Suprapubic skin (tissue), 4 donors: ENCODE data around the gene OLA1. TPM values are rescaled to one million over a fixed set of nuclear protein-coding genes. Genes with fewer than 3 reads are reported as not detected.
A peak's percentile ranks its signal among the peaks of the same experiment; 100 is the strongest.

ENCODE experiments used
- DNase-seq, 2 donors: peaks; one replicate each; pipeline ENCODE4 v3.0.0-alpha.2; 2019; ENCODE audit warnings: low spot score in 2 of 2
- H3K27ac ChIP-seq: fragments of 200-600 bp; sonication (generic); one replicate; pipeline ENCODE4 v1.5.1; 2019
- H3K27me3 ChIP-seq: fragments of 200-600 bp; sonication (generic); one replicate; pipeline ENCODE4 v1.5.1; 2019
- H3K36me3 ChIP-seq: fragments of 200-600 bp; sonication (generic); one replicate; pipeline ENCODE4 v1.5.1; 2019
- H3K4me1 ChIP-seq: fragments of 200-600 bp; sonication (generic); one replicate; pipeline ENCODE4 v1.5.1; 2019
- H3K4me3 ChIP-seq: fragments of 200-600 bp; sonication (generic); one replicate; pipeline ENCODE4 v1.5.1; 2019; ENCODE audit warnings: mild to moderate bottlenecking
- H3K9me3 ChIP-seq: fragments of 200-600 bp; sonication (generic); one replicate; pipeline ENCODE4 v1.5.1; 2019
- EP300 ChIP-seq: sonication (generic); formaldehyde crosslinking; IDR thresholded peaks from one replicate; pipeline ENCODE4 v1.6.1; 2017; ENCODE audit warnings: antibody characterized with exemption
- POLR2A ChIP-seq, 2 donors: fragments of 450-650 bp; IDR thresholded peaks; one replicate each; pipeline ENCODE4 v1.6.1; 2017; ENCODE audit warnings: antibody characterized with exemption in 2 of 2, mild to moderate bottlenecking in 2 of 2, moderate library complexity in 2 of 2
- POLR2AphosphoS5 ChIP-seq, 3 donors: sonication (generic); formaldehyde crosslinking; IDR thresholded peaks; one replicate each; pipeline ENCODE4 v1.6.1; 2017; ENCODE audit warnings: antibody characterized with exemption in 3 of 3
- WGBS: methylation state at CpG from one replicate; pipeline ENCODE4 v1.1.5; 2018; 5-methylcytosine and 5-hydroxymethylcytosine counted together
- total RNA-seq, 4 donors: library from RNA; depleted of rRNA; stranded (reverse); fragments of >200 nt; gene quantifications; one replicate each; pipeline ENCODE4 v1.1.0, GENCODE V29; 2016
- TF ChIP-seq, protein P1 (sequence below), 2 donors: fragments of 200-600 bp in 1 of 2; fragments of 450-650 bp in 1 of 2; sonication (generic) in 1 of 2; IDR thresholded peaks; one replicate each; pipeline ENCODE4 v1.5.1; 2016 to 2019; ENCODE audit warnings: antibody characterized with exemption in 2 of 2, mild to moderate bottlenecking in 1 of 2, moderate library complexity in 1 of 2

OLA1 gene
- total RNA-seq, 4 donors from 2014 or later, result 59.2 to 83.6 (median 75.9) TPM

DNA sequence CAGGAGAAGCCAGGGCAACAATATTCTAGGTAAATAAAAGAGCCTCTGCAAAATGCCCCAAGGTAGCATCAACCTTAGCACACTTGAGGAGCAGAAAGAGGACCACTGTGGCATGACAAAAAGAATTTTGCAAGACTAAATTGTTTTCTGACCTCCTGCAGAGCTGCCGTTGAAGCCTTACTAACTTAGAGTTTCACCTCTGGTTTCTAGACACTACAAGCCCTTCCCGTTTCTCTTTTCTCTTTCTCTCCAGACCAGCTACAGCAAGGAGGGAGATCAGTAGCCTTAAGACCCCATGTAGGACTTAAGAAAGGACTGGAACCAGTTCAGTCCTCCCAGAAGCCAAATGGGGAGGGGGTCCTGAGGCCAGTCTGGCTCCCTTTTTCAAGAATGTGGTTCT, 209.9 kb downstream of the OLA1 start:
- 61% methylated on average over 2 of the region's 2 CpGs for WGBS
- TF ChIP-seq, protein P1, sequence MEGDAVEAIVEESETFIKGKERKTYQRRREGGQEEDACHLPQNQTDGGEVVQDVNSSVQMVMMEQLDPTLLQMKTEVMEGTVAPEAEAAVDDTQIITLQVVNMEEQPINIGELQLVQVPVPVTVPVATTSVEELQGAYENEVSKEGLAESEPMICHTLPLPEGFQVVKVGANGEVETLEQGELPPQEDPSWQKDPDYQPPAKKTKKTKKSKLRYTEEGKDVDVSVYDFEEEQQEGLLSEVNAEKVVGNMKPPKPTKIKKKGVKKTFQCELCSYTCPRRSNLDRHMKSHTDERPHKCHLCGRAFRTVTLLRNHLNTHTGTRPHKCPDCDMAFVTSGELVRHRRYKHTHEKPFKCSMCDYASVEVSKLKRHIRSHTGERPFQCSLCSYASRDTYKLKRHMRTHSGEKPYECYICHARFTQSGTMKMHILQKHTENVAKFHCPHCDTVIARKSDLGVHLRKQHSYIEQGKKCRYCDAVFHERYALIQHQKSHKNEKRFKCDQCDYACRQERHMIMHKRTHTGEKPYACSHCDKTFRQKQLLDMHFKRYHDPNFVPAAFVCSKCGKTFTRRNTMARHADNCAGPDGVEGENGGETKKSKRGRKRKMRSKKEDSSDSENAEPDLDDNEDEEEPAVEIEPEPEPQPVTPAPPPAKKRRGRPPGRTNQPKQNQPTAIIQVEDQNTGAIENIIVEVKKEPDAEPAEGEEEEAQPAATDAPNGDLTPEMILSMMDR (IDR thresholded peaks at IDR 0.05), result no peak
- no peak for TF ChIP-seq POLR2A (IDR thresholded peaks at IDR 0.05)
- no peak for TF ChIP-seq EP300
- TF ChIP-seq POLR2AphosphoS5 (IDR thresholded peaks at IDR 0.05), result no peak
- no peak for DNase-seq

DNA sequence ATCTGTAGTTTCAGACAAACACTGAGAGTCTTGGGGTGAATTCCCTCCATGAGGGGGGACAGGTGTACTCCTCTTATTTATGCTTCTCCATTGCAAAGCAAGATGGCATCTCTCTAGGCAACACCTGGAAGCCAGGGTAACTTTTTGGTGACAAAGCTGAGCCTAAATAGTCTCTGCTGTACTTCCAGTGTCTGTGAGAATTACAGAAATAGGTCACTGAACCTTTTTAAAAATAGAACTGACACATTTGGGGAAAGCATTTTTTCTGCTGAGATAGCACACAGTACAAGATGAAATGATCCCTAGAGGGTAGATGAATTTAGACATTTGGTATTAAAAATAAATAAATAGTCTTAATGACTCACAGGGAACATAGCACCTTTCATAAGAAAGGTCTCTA, 211.5 kb downstream of the OLA1 start:
- Histone ChIP-seq H3K4me1 (peaks cover 35% of the 10 kb centered on the region), H3K27me3 (no peaks in the 10 kb centered on the region), H3K27ac (peak overlapping the region; percentile 59), H3K36me3 (no peaks in the 10 kb centered on the region), H3K4me3 (no peak overlapping the region), H3K9me3 (no peaks in the 10 kb centered on the region)
- TF ChIP-seq POLR2A (IDR thresholded peaks at IDR 0.05) (no peak), EP300 (no peak)
- no peak for DNase-seq

More for the DNA sequence above, 209.9 kb downstream of the OLA1 start:
- Histone ChIP-seq H3K4me1 (peaks cover 26% of the 10 kb centered on the region), H3K4me3 (no peak overlapping the region), H3K9me3 (no peaks in the 10 kb centered on the region), H3K27ac (no peak overlapping the region), H3K36me3 (no peaks in the 10 kb centered on the region), H3K27me3 (no peaks in the 10 kb centered on the region)

DNA sequence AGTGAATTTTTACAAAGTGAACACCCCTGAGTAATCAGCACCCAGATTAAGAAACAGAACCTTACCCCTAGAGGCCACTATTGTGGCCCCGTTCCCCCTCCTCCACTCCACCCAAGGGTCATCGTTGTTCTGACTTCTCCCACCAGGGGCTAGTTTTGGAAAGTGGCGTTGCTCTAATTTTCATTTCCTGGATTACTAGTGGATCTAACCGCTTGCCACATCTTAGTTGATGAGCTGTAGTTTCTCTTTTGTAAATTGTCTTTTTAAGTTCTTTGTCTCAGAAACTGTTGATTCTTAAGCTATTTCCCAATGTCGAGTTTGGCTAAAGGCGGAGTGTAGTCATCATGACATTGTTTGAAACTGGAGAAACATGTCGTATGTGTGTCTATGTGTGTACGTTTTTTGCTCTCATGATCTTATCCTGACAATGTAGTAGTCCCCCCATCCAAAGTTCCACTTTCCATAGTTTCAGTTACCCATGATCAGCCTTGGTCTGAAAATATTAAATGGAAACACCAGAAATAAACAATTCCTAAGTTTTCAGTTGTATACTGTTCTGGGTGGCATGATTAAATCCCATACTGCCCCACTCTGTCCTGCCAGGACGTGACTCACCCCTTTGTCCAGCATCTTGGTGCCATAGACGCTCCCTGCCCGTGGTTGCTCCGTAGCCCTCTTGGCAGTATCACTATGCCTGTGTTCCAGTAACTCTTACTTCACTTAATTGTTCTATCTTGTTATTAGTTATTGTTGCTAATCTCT, 212.2 kb downstream of the OLA1 start:
- H3K4me3 ChIP-seq, result no peak overlapping the region
- DNase-seq, result no peak
- peaks cover 42% of the 10 kb centered on the region for H3K4me1 ChIP-seq

DNA sequence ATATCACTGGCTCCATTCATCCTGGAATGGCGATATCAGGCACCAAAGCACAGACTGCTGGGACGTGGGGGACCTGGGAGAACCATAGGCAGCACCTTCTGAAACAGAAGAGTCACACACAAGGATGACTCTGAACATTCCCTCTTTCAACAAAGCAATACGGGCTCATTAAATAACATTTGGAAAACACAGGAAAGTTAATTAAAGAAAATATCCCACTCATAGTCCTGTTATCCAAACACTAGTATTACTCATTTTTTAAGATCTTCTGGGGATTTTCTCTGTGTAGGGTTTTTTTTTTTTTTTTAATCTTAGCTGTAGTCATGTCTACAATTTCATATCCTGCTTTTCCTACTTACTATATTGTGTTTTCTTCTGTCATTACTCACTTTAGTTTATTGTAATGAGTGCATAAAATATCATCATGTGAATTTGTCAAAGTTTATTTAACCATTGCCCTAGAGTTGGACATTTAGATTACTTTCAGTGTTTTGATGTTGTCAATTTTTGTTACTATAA, 213.2 kb downstream of the OLA1 start:
- no peak overlapping the region for H3K4me3 ChIP-seq
- TF ChIP-seq, protein P1 (IDR thresholded peaks at IDR 0.05), result no peak
- no peak for TF ChIP-seq POLR2A (IDR thresholded peaks at IDR 0.05)
- no peak for TF ChIP-seq POLR2AphosphoS5 (IDR thresholded peaks at IDR 0.05)
- no peak for TF ChIP-seq EP300
- H3K27ac ChIP-seq, result no peak overlapping the region
- DNase-seq, result no peak
- 83% methylated on average over 3 of the region's 3 CpGs for WGBS
- H3K27me3 ChIP-seq, result no peaks in the 10 kb centered on the region
- H3K9me3 ChIP-seq, result no peaks in the 10 kb centered on the region
- H3K4me1 ChIP-seq, result peaks cover 40% of the 10 kb centered on the region
- H3K36me3 ChIP-seq, result no peaks in the 10 kb centered on the region

More for the DNA sequence above, 212.2 kb downstream of the OLA1 start:
- peak overlapping the region; percentile 59 for H3K27ac ChIP-seq
- 62% methylated on average over 12 of the region's 12 CpGs for WGBS
- no peaks in the 10 kb centered on the region for H3K9me3 ChIP-seq
- TF ChIP-seq EP300 (no peak), POLR2AphosphoS5 (IDR thresholded peaks at IDR 0.05) (no peak), POLR2A (IDR thresholded peaks at IDR 0.05) (no peak)
- TF ChIP-seq, protein P1 (IDR thresholded peaks at IDR 0.05), result peak; percentile 20 to 33
- H3K36me3 ChIP-seq, result no peaks in the 10 kb centered on the region
- H3K27me3 ChIP-seq, result no peaks in the 10 kb centered on the region

DNA sequence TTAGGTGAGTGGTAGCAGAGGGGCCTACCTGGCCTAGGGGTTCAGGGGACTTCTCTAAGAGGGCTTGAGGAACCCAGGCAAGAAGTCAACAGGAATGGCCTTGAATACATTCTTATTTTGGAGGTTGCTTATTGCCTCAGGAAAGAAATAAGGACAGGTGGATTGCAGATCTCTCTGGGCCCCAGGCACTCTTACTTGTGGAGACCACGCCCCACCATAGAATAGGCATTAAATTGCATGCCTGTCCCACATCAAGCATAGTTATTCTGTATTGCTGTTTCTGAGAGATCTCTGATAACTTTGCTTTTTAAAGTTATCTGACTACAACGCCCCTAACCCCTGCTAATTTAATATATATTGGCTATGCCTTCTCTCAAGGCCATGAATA, 215.2 kb downstream of the OLA1 start:
- 58% methylated on average over 2 of the region's 2 CpGs for WGBS
- Histone ChIP-seq H3K9me3 (no peaks in the 10 kb centered on the region), H3K4me3 (no peak overlapping the region), H3K36me3 (no peaks in the 10 kb centered on the region), H3K27ac (no peak overlapping the region), H3K27me3 (no peaks in the 10 kb centered on the region), H3K4me1 (peaks cover 31% of the 10 kb centered on the region)
- no peak for DNase-seq
- no peak for TF ChIP-seq POLR2A (IDR thresholded peaks at IDR 0.05)
- no peak for TF ChIP-seq POLR2AphosphoS5 (IDR thresholded peaks at IDR 0.05)
- no peak for TF ChIP-seq EP300
- TF ChIP-seq, protein P1 (IDR thresholded peaks at IDR 0.05), result no peak
